HL-60 (cell line): ENCODE measurements around the gene TAGLN.

Experiments
- DNase-seq, 2 experiments: peaks; one replicate each; pipeline ENCODE4 v3.0.0-alpha.2; 2010 to 2020; ENCODE audit warnings: low read depth in 1 of 2, low spot score in 1 of 2
- H3K27ac ChIP-seq: fragments of 250-450 bp; sonication (Bioruptor Pico); replicated peaks from 2 replicates; pipeline ENCODE4 v1.5.1; 2020; ENCODE audit warnings: mild to moderate bottlenecking, moderate library complexity
- H3K27me3 ChIP-seq: fragments of 250-450 bp; sonication (Bioruptor Pico); 2 replicates; pipeline ENCODE4 v1.5.1; 2021; ENCODE audit warnings: mild to moderate bottlenecking, moderate library complexity; ENCODE audit not compliant: insufficient read depth, poor library complexity, severe bottlenecking
- H3K4me3 ChIP-seq: replicated peaks from 2 replicates; pipeline ENCODE4 v1.5.1; 2011; ENCODE audit warnings: mild to moderate bottlenecking, control low read depth, low read length; ENCODE audit not compliant: insufficient read depth
- CTCF ChIP-seq: IDR thresholded peaks from one replicate; pipeline ENCODE4 v1.5.1; 2011; ENCODE audit warnings: low read length, control low read depth, inconsistent platforms; ENCODE audit not compliant: insufficient read depth
- GABPA ChIP-seq: IDR thresholded peaks from 2 replicates; pipeline ENCODE4 v1.6.1; 2012; ENCODE audit warnings: low read depth
- POLR2AphosphoS5 ChIP-seq: IDR thresholded peaks from 2 replicates; pipeline ENCODE4 v1.6.1; 2012; ENCODE audit warnings: low read depth
- REST ChIP-seq: IDR thresholded peaks from 2 replicates; pipeline ENCODE4 v1.6.1; 2012; ENCODE audit warnings: low read depth; ENCODE audit not compliant: insufficient replicate concordance
- SPI1 ChIP-seq: IDR thresholded peaks from 2 replicates; pipeline ENCODE4 v1.6.1; 2012; ENCODE audit warnings: low read depth, mild to moderate bottlenecking, borderline replicate concordance

TAGLN gene

GRCh38 chr11:117255966-117256365 lies 56.8 kb downstream of the TAGLN start:
- DNase-seq: no peak
- Histone ChIP-seq H3K27ac (no peak overlapping the region), H3K4me3 (no peak overlapping the region), H3K27me3 (no peaks in the 10 kb centered on the region)
- TF ChIP-seq POLR2AphosphoS5 (no peak), SPI1 (no peak), REST (no peak), CTCF (no peak), GABPA (no peak)

GRCh38 chr11:117256573-117256972 lies 57.4 kb downstream of the TAGLN start:
- no peak for TF ChIP-seq POLR2AphosphoS5
- no peak for TF ChIP-seq GABPA
- TF ChIP-seq REST: no peak
- TF ChIP-seq SPI1: no peak
- TF ChIP-seq CTCF: no peak
- DNase-seq: no peak

More at GRCh38 chr11:117256573-117256972, 57.4 kb downstream of the TAGLN start:
- no peak overlapping the region for H3K4me3 ChIP-seq
- H3K27ac ChIP-seq: no peak overlapping the region
- H3K27me3 ChIP-seq: no peaks in the 10 kb centered on the region
